ENCODE results near the gene CKAP2L. TPM values are rescaled to one million over a fixed set of nuclear protein-coding genes. Genes with fewer than 3 reads are reported as not detected.

Gene CKAP2L
- total and polyA plus RNA-seq, 2 donors (not counting 3 experiments of a cell fraction or from before 2014, with no cell fraction given) = 3.4 to 30.7 TPM

GRCh38 chr2:112737542-112738232, 26.7 kb downstream of the CKAP2L start:
- H3K9me1 ChIP-seq (replicated peaks; ENCODE audit: control insufficient read depth, extremely low read depth, insufficient read depth, low read length) = no peaks in the 10 kb centered on the region
- no peaks in the 10 kb centered on the region for H3K79me2 ChIP-seq (ENCODE audit: control insufficient read depth, insufficient read depth, low read length)
- H3K27me3 ChIP-seq (ENCODE audit: control insufficient read depth in 2 of 2, insufficient read depth in 2 of 2, low read length in 2 of 2) = no peaks in the 10 kb centered on the region
- no peak overlapping the region for H3K9ac ChIP-seq (replicated peaks; ENCODE audit: extremely low read depth, insufficient read depth, low read length)
- H3K27ac ChIP-seq (ENCODE audit: insufficient read depth, low read depth, low read length) = no peak overlapping the region
- no peaks in the 10 kb centered on the region for H3K4me1 ChIP-seq (ENCODE audit: control insufficient read depth, extremely low read depth, insufficient read depth, low read length)
- intact Hi-C loops (cut with micrococcal nuclease) (no loop called here), dilution Hi-C loops (cut with MboI; ENCODE audit: extremely low pct_ligation_motif_present, low sequenced_read_pairs) (no loop called here)
- H3K4me2 ChIP-seq (ENCODE audit: insufficient read depth, low read length) = no peak overlapping the region
- ChIA-PET CTCF (interaction anchor here (1.0 to 3.0 kb wide), 8 partner anchors 10 to 222 kb away, joined by 3 to 20 read pairs (median 8); no protein-coding TSS in a partner anchor), POLR2A (no interaction called here)
- FAIRE-seq (no peak), DNase-seq (ENCODE audit: low read depth, low spot score) (no peak)
- H4K20me1 ChIP-seq (replicated peaks; ENCODE audit: control insufficient read depth, extremely low read depth, insufficient read depth, low read length) = no peaks in the 10 kb centered on the region
- peaks cover 0 to 21% of the 10 kb centered on the region in 2 experiments for H3K36me3 ChIP-seq (ENCODE audit: control insufficient read depth in 2 of 2, extremely low read depth in 1 of 2, insufficient read depth in 2 of 2, low read length in 2 of 2)
- BruUV-seq (replicated peaks) = no TSS peak
- no peak overlapping the region for H2AFZ ChIP-seq (ENCODE audit: low read depth, low read length)
- no peaks in the 10 kb centered on the region for H3K9me3 ChIP-seq (replicated peaks; ENCODE audit: control insufficient read depth, insufficient read depth, low read length)
- TF ChIP-seq GATA2 (IDR thresholded peaks at IDR 0.05; ENCODE audit: insufficient read depth, insufficient read length, low read depth, low read length) (no peak), EZH2 (IDR thresholded peaks at IDR 0.05; ENCODE audit: borderline replicate concordance, low read depth, low read length, severe bottlenecking) (no peak), FOS (IDR thresholded peaks at IDR 0.05; ENCODE audit: borderline replicate concordance, insufficient read depth, low read length) (no peak), JUN (IDR thresholded peaks at IDR 0.05; ENCODE audit: borderline replicate concordance, insufficient read depth, insufficient read length, low read depth) (no peak), MYC (IDR thresholded peaks at IDR 0.05; ENCODE audit: low read depth, low read length) (no peak), POLR2A (IDR thresholded peaks at IDR 0.05; ENCODE audit: low read depth, low read length) (no peak), CTCF (IDR thresholded peaks at IDR 0.05; ENCODE audit: extremely low read depth in 1 of 2, insufficient read depth in 1 of 2, low read depth in 1 of 2, low read length in 2 of 2) (no peak), POLR2AphosphoS5 (IDR thresholded peaks at IDR 0.05; ENCODE audit: insufficient read depth, low read depth, low read length) (no peak)
- TF ChIP-seq, protein P1, sequence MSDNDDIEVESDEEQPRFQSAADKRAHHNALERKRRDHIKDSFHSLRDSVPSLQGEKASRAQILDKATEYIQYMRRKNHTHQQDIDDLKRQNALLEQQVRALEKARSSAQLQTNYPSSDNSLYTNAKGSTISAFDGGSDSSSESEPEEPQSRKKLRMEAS (IDR thresholded peaks at IDR 0.05; ENCODE audit: insufficient read depth, insufficient read length) = no peak
- no peak overlapping the region for H3K4me3 ChIP-seq (replicated peaks in 1 of 3; ENCODE audit: insufficient read depth in 1 of 3, low read depth in 1 of 3, low read length in 3 of 3)

All from endothelial cell of umbilical vein (primary cell).